Measurements from ENCODE around the gene S100Z.
"Not testable (repeated sequence)": the region's sequence is repeated elsewhere in the genome, so short reads cannot be mapped to it uniquely, and the experiment has no call there.

Gene S100Z

GRCh38 chr5:76893294-76893693 is 43.5 kb downstream of the S100Z start:
- Histone ChIP-seq H3K4me1 (ENCODE audit: control insufficient read depth in 1 of 2, insufficient read depth in 2 of 2, low read length in 2 of 2) (no peaks in the 10 kb centered on the region), H3K9me3 (ENCODE audit: control insufficient read depth in 1 of 2, low read length in 2 of 2) (no peaks in the 10 kb centered on the region), H3K4me3 (ENCODE audit: low read depth in 1 of 2, low read length in 2 of 2) (no peak overlapping the region), H3K36me3 (ENCODE audit: control insufficient read depth in 1 of 2, insufficient read depth in 2 of 2, low read length in 2 of 2) (no peaks in the 10 kb centered on the region), H3K27ac (ENCODE audit: low read length) (no peak overlapping the region), H3K27me3 (ENCODE audit: low read depth, low read length) (no peaks in the 10 kb centered on the region)

- Histone ChIP-seq H3K36me3 (ENCODE audit: control insufficient read depth in 1 of 2, insufficient read depth in 2 of 2, low read length in 2 of 2) (no peaks in the 10 kb centered on the region), H3K4me3 (ENCODE audit: low read depth in 1 of 2, low read length in 2 of 2) (no peak overlapping the region), H3K4me1 (ENCODE audit: control insufficient read depth in 1 of 2, insufficient read depth in 2 of 2, low read length in 2 of 2) (no peaks in the 10 kb centered on the region), H3K27ac (ENCODE audit: low read length) (no peak overlapping the region), H3K9me3 (ENCODE audit: control insufficient read depth in 1 of 2, low read length in 2 of 2) (peaks cover 0 to 14% of the 10 kb centered on the region in 2 donors), H3K27me3 (ENCODE audit: low read depth, low read length) (no peaks in the 10 kb centered on the region)
Observed at GRCh38 chr5:76896196-76896595, 46.4 kb downstream of the S100Z start.

GRCh38 chr5:76901522-76901921 is 51.7 kb downstream of the S100Z start:
- Histone ChIP-seq H3K27ac (ENCODE audit: low read length) (no peak overlapping the region), H3K36me3 (ENCODE audit: control insufficient read depth in 1 of 2, insufficient read depth in 2 of 2, low read length in 2 of 2) (no peaks in the 10 kb centered on the region)

DNA sequence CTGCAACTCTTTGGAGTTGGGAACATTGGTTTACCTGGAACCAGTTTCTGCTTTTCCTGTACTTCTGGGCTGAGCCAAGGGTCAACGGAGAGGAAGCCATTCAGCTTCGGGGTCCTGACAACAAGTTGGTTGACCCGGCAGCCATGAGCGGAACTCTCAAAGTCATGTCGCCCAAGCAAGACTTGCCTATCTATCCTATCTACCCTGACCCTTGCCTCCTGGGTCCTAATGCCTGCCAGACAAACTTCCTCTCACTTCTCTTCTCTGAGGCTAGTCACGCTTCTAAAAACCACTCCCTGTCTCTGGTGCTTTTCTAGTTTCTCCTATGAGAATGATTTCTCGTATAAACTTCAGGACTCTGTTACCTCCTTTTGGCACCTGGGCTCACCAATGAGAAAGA is 58.4 kb downstream of the S100Z start:
- H3K4me1 ChIP-seq (ENCODE audit: control insufficient read depth in 1 of 2, insufficient read depth in 2 of 2, low read length in 2 of 2), result no peaks in the 10 kb centered on the region
- no peak overlapping the region for H3K4me3 ChIP-seq (ENCODE audit: low read depth in 1 of 2, low read length in 2 of 2)
- no peak overlapping the region for H3K27ac ChIP-seq (ENCODE audit: low read length)
- H3K36me3 ChIP-seq (ENCODE audit: control insufficient read depth in 1 of 2, insufficient read depth in 2 of 2, low read length in 2 of 2), result no peaks in the 10 kb centered on the region
- no peaks in the 10 kb centered on the region for H3K27me3 ChIP-seq (ENCODE audit: low read depth, low read length)
- no peaks in the 10 kb centered on the region for H3K9me3 ChIP-seq (ENCODE audit: control insufficient read depth in 1 of 2, low read length in 2 of 2)

More at GRCh38 chr5:76901522-76901921, 51.7 kb downstream of the S100Z start:
- Histone ChIP-seq H3K4me3 (ENCODE audit: low read depth in 1 of 2, low read length in 2 of 2) (peak overlapping the region in 1 of 2 donors; percentile 27), H3K27me3 (ENCODE audit: low read depth, low read length) (no peaks in the 10 kb centered on the region), H3K4me1 (ENCODE audit: control insufficient read depth in 1 of 2, insufficient read depth in 2 of 2, low read length in 2 of 2) (no peaks in the 10 kb centered on the region), H3K9me3 (ENCODE audit: control insufficient read depth in 1 of 2, low read length in 2 of 2) (peaks cover 0 to 21% of the 10 kb centered on the region in 2 donors)

DNA sequence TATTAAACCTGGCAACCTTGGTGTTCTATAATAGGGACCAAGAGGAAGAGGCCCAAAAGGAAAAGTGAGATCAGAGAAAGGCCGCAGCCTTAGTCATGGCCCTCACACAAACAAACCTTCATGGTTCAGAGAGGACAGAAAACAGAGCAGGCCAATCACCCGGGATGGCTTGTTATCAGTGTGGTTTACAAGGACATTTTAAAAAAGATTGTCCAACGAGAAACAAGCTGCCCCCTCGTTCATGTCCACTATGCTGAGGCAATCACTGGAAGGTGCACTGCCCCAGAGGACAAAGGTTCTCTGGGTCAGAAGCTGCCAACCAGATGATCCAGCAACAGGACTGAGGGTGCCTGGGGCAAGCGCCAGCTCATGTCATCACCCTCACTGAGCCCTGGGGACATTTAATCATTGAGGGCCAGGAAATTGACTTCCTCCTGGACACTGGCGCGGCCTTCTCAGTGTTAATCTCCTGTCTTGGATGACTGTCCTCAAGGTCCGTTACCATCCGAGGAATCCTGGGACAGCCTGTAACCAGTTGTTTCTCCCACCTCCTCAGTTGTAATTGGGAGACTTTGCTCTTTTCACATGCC is 60.6 kb downstream of the S100Z start:
- H3K4me1 ChIP-seq (ENCODE audit: control insufficient read depth in 1 of 2, insufficient read depth in 2 of 2, low read length in 2 of 2); H3K27ac ChIP-seq (ENCODE audit: low read length); H3K9me3 ChIP-seq (ENCODE audit: control insufficient read depth in 1 of 2, low read length in 2 of 2); H3K27me3 ChIP-seq (ENCODE audit: low read depth, low read length); H3K36me3 ChIP-seq (ENCODE audit: control insufficient read depth in 1 of 2, insufficient read depth in 2 of 2, low read length in 2 of 2); H3K4me3 ChIP-seq (ENCODE audit: low read depth in 1 of 2, low read length in 2 of 2): not testable (repeated sequence)

GRCh38 chr5:76914671-76915070 is 64.9 kb downstream of the S100Z start:
- not testable (repeated sequence) for H3K4me3 ChIP-seq (ENCODE audit: low read depth in 1 of 2, low read length in 2 of 2); H3K36me3 ChIP-seq (ENCODE audit: control insufficient read depth in 1 of 2, insufficient read depth in 2 of 2, low read length in 2 of 2); H3K9me3 ChIP-seq (ENCODE audit: control insufficient read depth in 1 of 2, low read length in 2 of 2); H3K4me1 ChIP-seq (ENCODE audit: control insufficient read depth in 1 of 2, insufficient read depth in 2 of 2, low read length in 2 of 2); H3K27ac ChIP-seq (ENCODE audit: low read length); H3K27me3 ChIP-seq (ENCODE audit: low read depth, low read length)

DNA sequence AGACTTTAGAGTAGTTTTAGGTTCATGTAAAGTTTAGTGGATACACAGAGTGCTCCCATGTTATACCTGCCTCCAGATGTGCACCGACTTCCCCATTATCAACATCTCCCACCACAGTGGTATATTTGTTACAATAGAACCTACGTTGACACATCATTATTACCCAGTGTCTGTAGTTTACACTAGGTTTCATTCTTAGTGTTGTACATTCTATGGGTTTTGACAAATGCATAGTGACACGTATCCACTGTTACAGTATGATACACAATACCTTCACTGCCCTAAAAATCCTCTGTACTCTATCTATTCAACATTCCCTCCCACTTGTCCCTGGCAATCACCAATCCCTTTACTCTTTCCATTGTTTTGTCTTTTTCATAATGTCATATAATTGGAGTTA is 68.7 kb downstream of the S100Z start:
- H3K9me3 ChIP-seq (ENCODE audit: control insufficient read depth in 1 of 2, low read length in 2 of 2), result no peaks in the 10 kb centered on the region
- H3K27ac ChIP-seq (ENCODE audit: low read length), result no peak overlapping the region
- no peak overlapping the region for H3K4me3 ChIP-seq (ENCODE audit: low read depth in 1 of 2, low read length in 2 of 2)
- H3K27me3 ChIP-seq (ENCODE audit: low read depth, low read length), result no peaks in the 10 kb centered on the region
- H3K36me3 ChIP-seq (ENCODE audit: control insufficient read depth in 1 of 2, insufficient read depth in 2 of 2, low read length in 2 of 2), result no peaks in the 10 kb centered on the region
- H3K4me1 ChIP-seq (ENCODE audit: control insufficient read depth in 1 of 2, insufficient read depth in 2 of 2, low read length in 2 of 2), result no peaks in the 10 kb centered on the region

DNA sequence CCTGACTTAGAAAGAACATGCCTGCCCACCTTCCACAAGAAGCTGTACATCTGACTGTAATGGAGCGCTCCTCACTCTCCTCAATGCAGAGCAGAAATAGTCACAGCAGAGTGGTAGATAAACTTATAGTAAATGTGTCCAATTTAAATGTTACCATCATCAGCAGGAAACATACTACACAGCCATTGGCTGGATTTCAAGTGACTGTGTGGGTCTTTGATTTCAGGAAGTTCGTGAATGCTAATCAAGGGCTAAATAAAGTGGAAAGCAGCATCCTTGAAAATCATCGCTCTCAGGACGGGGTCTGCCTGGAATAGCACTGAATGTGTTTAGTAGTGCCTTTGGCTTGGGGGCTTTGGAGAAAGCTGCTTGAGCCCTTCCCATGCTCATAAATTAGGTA is 70.7 kb downstream of the S100Z start:
- H3K27ac ChIP-seq (ENCODE audit: low read length), result no peak overlapping the region
- no peak overlapping the region for H3K4me3 ChIP-seq (ENCODE audit: low read depth in 1 of 2, low read length in 2 of 2)
- no peaks in the 10 kb centered on the region for H3K9me3 ChIP-seq (ENCODE audit: control insufficient read depth in 1 of 2, low read length in 2 of 2)
- H3K27me3 ChIP-seq (ENCODE audit: low read depth, low read length), result no peaks in the 10 kb centered on the region
- H3K4me1 ChIP-seq (ENCODE audit: control insufficient read depth in 1 of 2, insufficient read depth in 2 of 2, low read length in 2 of 2), result no peaks in the 10 kb centered on the region
- H3K36me3 ChIP-seq (ENCODE audit: control insufficient read depth in 1 of 2, insufficient read depth in 2 of 2, low read length in 2 of 2), result no peaks in the 10 kb centered on the region

DNA sequence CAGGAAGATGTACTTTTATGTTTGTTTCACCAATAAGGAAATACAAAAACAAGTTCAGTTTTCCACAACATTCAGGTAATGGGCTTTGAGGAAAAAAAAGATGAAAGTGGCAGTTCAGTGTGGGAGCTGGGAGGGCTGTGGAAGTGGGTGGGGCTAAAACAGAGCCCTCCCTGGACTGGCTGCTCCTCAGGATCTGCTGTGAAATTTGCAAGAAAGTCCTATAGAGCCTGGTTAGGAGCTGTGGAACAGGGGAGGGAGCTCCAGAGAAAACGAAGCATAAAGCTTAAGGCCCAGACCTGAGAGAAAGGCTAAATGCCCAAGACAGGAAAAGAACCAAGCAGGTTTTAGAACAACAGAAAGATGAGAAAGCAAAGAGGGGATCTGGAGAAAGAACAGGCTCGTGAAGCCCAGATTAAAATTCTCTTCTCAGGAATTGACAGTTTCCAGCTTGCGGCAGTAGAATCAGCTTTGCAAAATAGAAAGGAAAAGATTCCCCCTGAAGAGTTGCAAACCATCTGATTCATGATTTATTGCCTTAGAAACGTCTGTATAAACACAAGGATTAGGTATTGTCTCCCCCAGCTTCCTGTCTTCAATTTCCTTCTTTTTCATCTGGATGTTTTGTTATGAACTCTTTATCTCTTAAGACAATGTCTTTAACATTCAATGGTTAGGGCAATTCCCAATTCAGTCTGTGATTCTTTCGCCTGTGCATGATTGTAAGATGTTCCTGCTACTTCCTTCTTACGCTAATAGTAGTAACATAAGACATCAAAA is 76.7 kb downstream of the S100Z start:
- H3K27ac ChIP-seq (ENCODE audit: low read length), result no peak overlapping the region
- no peaks in the 10 kb centered on the region for H3K36me3 ChIP-seq (ENCODE audit: control insufficient read depth in 1 of 2, insufficient read depth in 2 of 2, low read length in 2 of 2)
- H3K27me3 ChIP-seq (ENCODE audit: low read depth, low read length), result no peaks in the 10 kb centered on the region

GRCh38 chr5:76927961-76928360 is 78.1 kb downstream of the S100Z start:
- Histone ChIP-seq H3K36me3 (ENCODE audit: control insufficient read depth in 1 of 2, insufficient read depth in 2 of 2, low read length in 2 of 2) (no peaks in the 10 kb centered on the region), H3K4me1 (ENCODE audit: control insufficient read depth in 1 of 2, insufficient read depth in 2 of 2, low read length in 2 of 2) (no peaks in the 10 kb centered on the region), H3K4me3 (ENCODE audit: low read depth in 1 of 2, low read length in 2 of 2) (no peak overlapping the region), H3K9me3 (ENCODE audit: control insufficient read depth in 1 of 2, low read length in 2 of 2) (no peaks in the 10 kb centered on the region), H3K27me3 (ENCODE audit: low read depth, low read length) (no peaks in the 10 kb centered on the region), H3K27ac (ENCODE audit: low read length) (no peak overlapping the region)

More for the DNA sequence above, 76.7 kb downstream of the S100Z start:
- Histone ChIP-seq H3K4me3 (ENCODE audit: low read depth in 1 of 2, low read length in 2 of 2) (no peak overlapping the region), H3K4me1 (ENCODE audit: control insufficient read depth in 1 of 2, insufficient read depth in 2 of 2, low read length in 2 of 2) (no peaks in the 10 kb centered on the region), H3K9me3 (ENCODE audit: control insufficient read depth in 1 of 2, low read length in 2 of 2) (no peaks in the 10 kb centered on the region)

DNA sequence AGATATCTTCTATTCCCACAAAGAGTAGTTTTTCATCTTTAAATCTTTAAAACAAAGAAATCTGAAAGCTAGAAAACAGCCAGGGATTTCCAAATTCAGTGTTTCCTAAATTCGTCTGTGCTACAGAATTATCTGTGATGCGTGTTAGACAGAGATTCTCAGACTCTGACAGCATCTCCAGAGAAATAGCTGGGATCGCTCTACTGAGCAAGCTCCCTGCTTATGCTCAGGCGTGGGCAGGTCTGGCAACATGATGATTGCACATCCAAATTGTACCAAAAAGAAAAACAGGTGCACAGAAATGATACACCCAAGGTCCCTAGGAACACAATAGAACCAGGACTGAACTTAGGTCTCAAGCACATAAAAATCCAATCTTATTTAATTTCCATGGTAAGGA is 80.3 kb downstream of the S100Z start:
- Histone ChIP-seq H3K36me3 (ENCODE audit: control insufficient read depth in 1 of 2, insufficient read depth in 2 of 2, low read length in 2 of 2) (no peaks in the 10 kb centered on the region), H3K27ac (ENCODE audit: low read length) (no peak overlapping the region), H3K4me3 (ENCODE audit: low read depth in 1 of 2, low read length in 2 of 2) (no peak overlapping the region), H3K27me3 (ENCODE audit: low read depth, low read length) (no peaks in the 10 kb centered on the region), H3K4me1 (ENCODE audit: control insufficient read depth in 1 of 2, insufficient read depth in 2 of 2, low read length in 2 of 2) (no peaks in the 10 kb centered on the region), H3K9me3 (ENCODE audit: control insufficient read depth in 1 of 2, low read length in 2 of 2) (peaks cover 0 to 2% of the 10 kb centered on the region in 2 donors)

DNA sequence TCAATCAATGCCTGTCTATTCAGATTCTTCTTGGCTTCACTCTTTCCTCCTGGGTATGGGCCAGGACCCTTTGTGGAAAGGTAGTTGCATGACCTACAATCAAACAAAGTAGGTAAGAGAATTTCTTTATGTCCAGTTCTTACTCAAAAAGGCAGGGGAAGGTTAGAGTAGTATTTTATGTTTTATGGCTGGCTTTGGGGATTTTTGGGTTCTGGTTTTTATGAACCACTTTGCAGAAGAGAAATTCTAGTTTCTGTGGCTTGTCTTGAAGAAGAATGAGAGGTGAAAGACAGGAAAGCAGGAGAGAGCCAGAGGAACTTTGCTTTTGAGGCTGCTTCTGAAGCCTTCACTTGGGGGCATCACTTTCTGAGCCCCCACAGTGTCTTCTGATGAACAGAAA is 88.4 kb downstream of the S100Z start:
- Histone ChIP-seq H3K27me3 (ENCODE audit: low read depth, low read length) (no peaks in the 10 kb centered on the region), H3K36me3 (ENCODE audit: control insufficient read depth in 1 of 2, insufficient read depth in 2 of 2, low read length in 2 of 2) (no peaks in the 10 kb centered on the region), H3K9me3 (ENCODE audit: control insufficient read depth in 1 of 2, low read length in 2 of 2) (peaks cover 0 to 2% of the 10 kb centered on the region in 2 donors), H3K4me1 (ENCODE audit: control insufficient read depth in 1 of 2, insufficient read depth in 2 of 2, low read length in 2 of 2) (no peaks in the 10 kb centered on the region), H3K27ac (ENCODE audit: low read length) (no peak overlapping the region), H3K4me3 (ENCODE audit: low read depth in 1 of 2, low read length in 2 of 2) (no peak overlapping the region)

All from muscle layer of duodenum (tissue), 2 donors.